ENCODE results near the gene GPALPP1. TPM values are rescaled to one million over a fixed set of nuclear protein-coding genes. Genes with fewer than 3 reads are reported as not detected.

The GPALPP1 gene
- total RNA-seq, 2 donors from 2014 or later = 16.2 to 25.2 TPM

- Histone ChIP-seq H3K27me3 (no peaks in the 10 kb centered on the region), H3K27ac (peak overlapping the region in 2 of 4 donors; percentile 10 to 19), H3K9me3 (no peaks in the 10 kb centered on the region), H3K36me3 (replicated peaks in 1 of 2; ENCODE audit: insufficient read depth in 1 of 2, low read depth in 2 of 2) (peaks cover 0 to 15% of the 10 kb centered on the region in 2 donors), H3K4me1 (peaks cover 12% of the 10 kb centered on the region), H3K4me3 (no peak overlapping the region)
- 11 to 33% methylated on average over 1 of the region's 1 CpG for WGBS, 2 donors
- peak; percentile 40 for ATAC-seq
- DNase-seq = peak; percentile 22 to 54 (median 44)
- TF ChIP-seq CTCF (IDR thresholded peaks at IDR 0.05) (no peak), POLR2A (IDR thresholded peaks at IDR 0.05) (no peak)
- intact Hi-C loops (cut with DNase I) = no loop called here
Observed at GRCh38 chr13:44976949-44977583, 12.3 kb upstream of the GPALPP1 start.

- Histone ChIP-seq H3K36me3 (replicated peaks in 1 of 2; ENCODE audit: insufficient read depth in 1 of 2, low read depth in 2 of 2) (peaks cover 0 to 15% of the 10 kb centered on the region in 2 donors), H3K27ac (no peak overlapping the region), H3K27me3 (no peaks in the 10 kb centered on the region), H3K4me3 (no peak overlapping the region), H3K4me1 (peaks cover 12% of the 10 kb centered on the region), H3K9me3 (no peaks in the 10 kb centered on the region)
- no peak for ATAC-seq
- no peak for DNase-seq
- 96 to 100% methylated on average over 1 of the region's 1 CpG for WGBS, 2 donors
- intact Hi-C loops (cut with DNase I) = no loop called here
- no peak for TF ChIP-seq POLR2A (IDR thresholded peaks at IDR 0.05)
- TF ChIP-seq CTCF (IDR thresholded peaks at IDR 0.05) = no peak
Observed at GRCh38 chr13:44978328-44978727, 11.0 kb upstream of the GPALPP1 start.

GRCh38 chr13:44989941-44990340 lies 603 bp downstream of the GPALPP1 start:
- Histone ChIP-seq H3K9me3 (no peaks in the 10 kb centered on the region), H3K27ac (peak overlapping the region; percentile 66 to 89 (median 69)), H3K36me3 (replicated peaks in 1 of 2; ENCODE audit: insufficient read depth in 1 of 2, low read depth in 2 of 2) (no peaks in the 10 kb centered on the region), H3K4me3 (peak overlapping the region; percentile 47 to 99), H3K27me3 (no peaks in the 10 kb centered on the region), H3K4me1 (peaks cover 21% of the 10 kb centered on the region)
- TF ChIP-seq CTCF (IDR thresholded peaks at IDR 0.05) (no peak), POLR2A (IDR thresholded peaks at IDR 0.05) (no peak)
- DNase-seq (no peak), ATAC-seq (no peak)
- 1 to 3% methylated on average over 10 of the region's 10 CpGs for WGBS, 2 donors
- intact Hi-C loops (cut with DNase I) = no loop called here

GRCh38 chr13:45003417-45003816 lies 14.1 kb downstream of the GPALPP1 start:
- Histone ChIP-seq H3K4me3 (no peak overlapping the region), H3K4me1 (no peaks in the 10 kb centered on the region), H3K27me3 (no peaks in the 10 kb centered on the region), H3K27ac (no peak overlapping the region), H3K36me3 (replicated peaks in 1 of 2; ENCODE audit: insufficient read depth in 1 of 2, low read depth in 2 of 2) (peaks cover 0 to 11% of the 10 kb centered on the region in 2 donors), H3K9me3 (no peaks in the 10 kb centered on the region)
- ATAC-seq (no peak), DNase-seq (no peak)
- TF ChIP-seq POLR2A (IDR thresholded peaks at IDR 0.05) = no peak
- intact Hi-C loops (cut with DNase I) = no loop called here

- Histone ChIP-seq H3K9me3 (no peaks in the 10 kb centered on the region), H3K4me1 (no peaks in the 10 kb centered on the region), H3K4me3 (no peak overlapping the region), H3K27ac (no peak overlapping the region), H3K36me3 (replicated peaks in 1 of 2; ENCODE audit: insufficient read depth in 1 of 2, low read depth in 2 of 2) (peaks cover 0 to 11% of the 10 kb centered on the region in 2 donors), H3K27me3 (no peaks in the 10 kb centered on the region)
- intact Hi-C loops (cut with DNase I) = no loop called here
- ATAC-seq = no peak
- WGBS, 2 donors = 98% methylated on average over 2 of the region's 2 CpGs
- no peak for DNase-seq
- TF ChIP-seq POLR2A (IDR thresholded peaks at IDR 0.05) (no peak), CTCF (IDR thresholded peaks at IDR 0.05) (no peak)
Observed at GRCh38 chr13:45004096-45004495, 14.8 kb downstream of the GPALPP1 start.
